ENCODE data around the gene AARS2.

Gene AARS2

GRCh38 chr6:44276667-44277640, 36.2 kb downstream of the AARS2 start:
- no peaks in the 10 kb centered on the region for H3K9me3 Mint-ChIP-seq

GRCh38 chr6:44275749-44276648, 37.1 kb downstream of the AARS2 start:
- Mint-ChIP-seq H3K4me1 (peaks cover 3% of the 10 kb centered on the region), H3K4me3 (no peak overlapping the region), H3K9me3 (no peaks in the 10 kb centered on the region), H3K27me3 (peaks cover 81% of the 10 kb centered on the region), H3K27ac (ENCODE audit: low read depth) (no peak overlapping the region), H3K36me3 (ENCODE audit: insufficient read depth) (peaks cover 5% of the 10 kb centered on the region)
- ATAC-seq (replicated peaks; ENCODE audit: extremely low read depth, poor library complexity, severe bottlenecking): peak; percentile 59
- no peak for DNase-seq (ENCODE audit: low spot score in 2 of 2)

More at GRCh38 chr6:44276667-44277640, 36.2 kb downstream of the AARS2 start:
- H3K27me3 Mint-ChIP-seq: peaks cover 75% of the 10 kb centered on the region
- DNase-seq (ENCODE audit: low spot score in 2 of 2): no peak
- no peak for ATAC-seq (replicated peaks; ENCODE audit: extremely low read depth, poor library complexity, severe bottlenecking)
- no peak overlapping the region for H3K27ac Mint-ChIP-seq (ENCODE audit: low read depth)
- no peak overlapping the region for H3K4me3 Mint-ChIP-seq
- peaks cover 5% of the 10 kb centered on the region for H3K36me3 Mint-ChIP-seq (ENCODE audit: insufficient read depth)
- no peaks in the 10 kb centered on the region for H3K4me1 Mint-ChIP-seq

DNA sequence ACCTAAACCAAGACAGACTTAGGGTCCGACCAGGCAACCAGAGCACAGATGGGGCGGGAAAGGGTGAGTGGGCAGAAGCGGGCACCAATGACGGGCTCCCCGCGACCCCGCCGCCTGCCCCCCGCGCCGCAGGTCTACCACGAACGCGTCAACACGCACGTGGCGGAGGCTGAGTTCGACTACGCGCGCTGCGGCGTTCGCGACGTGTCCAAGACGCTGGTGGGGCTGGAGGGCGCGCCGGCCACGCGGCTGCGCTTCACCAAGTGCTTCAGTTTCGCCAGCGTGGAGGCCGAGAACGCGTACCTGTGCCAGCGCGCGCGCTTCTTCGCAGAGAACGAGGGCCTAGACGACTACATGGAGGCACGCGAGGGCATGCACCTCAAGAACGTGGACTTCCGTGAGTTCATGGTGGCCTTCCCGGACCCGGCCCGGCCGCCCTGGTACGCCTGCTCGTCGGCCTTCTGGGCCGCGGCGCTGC, 37.8 kb downstream of the AARS2 start:
- DNase-seq (ENCODE audit: low spot score in 2 of 2): no peak
- peaks cover 4% of the 10 kb centered on the region for H3K4me1 Mint-ChIP-seq
- peaks cover 79% of the 10 kb centered on the region for H3K27me3 Mint-ChIP-seq
- H3K36me3 Mint-ChIP-seq (ENCODE audit: insufficient read depth): peaks cover 2% of the 10 kb centered on the region
- H3K27ac Mint-ChIP-seq (ENCODE audit: low read depth): no peak overlapping the region
- no peak for ATAC-seq (replicated peaks; ENCODE audit: extremely low read depth, poor library complexity, severe bottlenecking)
- no peaks in the 10 kb centered on the region for H3K9me3 Mint-ChIP-seq
- H3K4me3 Mint-ChIP-seq: no peak overlapping the region

- ATAC-seq (replicated peaks; ENCODE audit: extremely low read depth, poor library complexity, severe bottlenecking) (no peak), DNase-seq (ENCODE audit: low spot score in 2 of 2) (no peak)
- Mint-ChIP-seq H3K27me3 (peaks cover 83% of the 10 kb centered on the region), H3K9me3 (no peaks in the 10 kb centered on the region), H3K27ac (ENCODE audit: low read depth) (no peak overlapping the region), H3K4me1 (peaks cover 8% of the 10 kb centered on the region), H3K36me3 (ENCODE audit: insufficient read depth) (peaks cover 4% of the 10 kb centered on the region), H3K4me3 (no peak overlapping the region)
Observed at GRCh38 chr6:44273617-44274016, 39.5 kb downstream of the AARS2 start.

DNA sequence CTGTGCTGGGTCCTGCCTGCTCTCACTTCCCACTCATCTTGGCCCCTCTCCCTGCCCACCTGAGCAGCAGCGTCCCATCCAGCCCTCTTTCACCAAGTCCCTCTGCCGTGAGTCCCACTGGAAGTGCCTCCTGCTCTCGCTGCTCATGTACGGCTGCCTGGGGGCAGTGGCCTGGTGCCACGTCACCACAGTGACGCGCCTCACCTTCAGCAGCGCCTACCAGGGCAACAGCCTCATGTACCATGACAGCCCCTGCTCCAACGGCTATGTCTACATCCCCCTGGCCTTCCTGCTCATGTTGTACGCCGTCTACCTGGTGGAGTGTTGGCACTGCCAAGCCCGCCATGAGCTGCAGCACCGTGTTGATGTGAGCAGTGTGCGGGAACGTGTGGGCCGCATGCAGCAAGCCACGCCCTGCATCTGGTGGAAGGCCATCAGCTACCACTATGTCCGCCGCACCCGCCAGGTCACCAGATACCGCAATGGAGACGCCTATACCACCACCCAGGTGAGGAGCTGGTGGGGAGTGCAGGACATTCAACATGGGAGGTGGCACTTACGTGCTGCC, 40.1 kb downstream of the AARS2 start:
- Mint-ChIP-seq H3K27me3 (peaks cover 80% of the 10 kb centered on the region), H3K9me3 (no peaks in the 10 kb centered on the region), H3K36me3 (ENCODE audit: insufficient read depth) (peaks cover 5% of the 10 kb centered on the region), H3K27ac (ENCODE audit: low read depth) (no peak overlapping the region), H3K4me1 (peaks cover 8% of the 10 kb centered on the region), H3K4me3 (no peak overlapping the region)
- no peak for DNase-seq (ENCODE audit: low spot score in 2 of 2)
- ATAC-seq (replicated peaks; ENCODE audit: extremely low read depth, poor library complexity, severe bottlenecking): no peak

DNA sequence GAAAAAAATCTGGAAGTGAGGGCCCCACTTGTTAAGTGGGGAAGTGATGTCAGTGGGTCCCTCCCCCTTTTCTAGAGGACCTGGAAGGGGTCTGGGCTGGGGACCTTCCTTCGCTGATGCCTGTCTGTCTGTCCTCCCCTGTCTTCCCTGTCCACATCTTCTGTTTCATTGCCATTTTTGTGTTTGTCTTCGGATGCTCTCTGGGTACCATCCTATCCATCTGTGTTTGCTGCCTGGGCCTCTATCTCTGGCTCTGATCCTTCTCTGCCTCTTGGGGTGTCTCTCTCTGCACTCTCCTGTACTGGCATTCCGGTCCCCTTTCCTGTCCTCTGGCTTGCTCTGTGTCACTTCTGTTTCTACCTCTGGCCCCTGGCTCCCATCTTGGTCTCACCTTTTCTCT, 40.6 kb downstream of the AARS2 start:
- Mint-ChIP-seq H3K4me3 (no peak overlapping the region), H3K27ac (ENCODE audit: low read depth) (no peak overlapping the region), H3K4me1 (peaks cover 8% of the 10 kb centered on the region), H3K27me3 (peaks cover 74% of the 10 kb centered on the region), H3K36me3 (ENCODE audit: insufficient read depth) (peaks cover 5% of the 10 kb centered on the region), H3K9me3 (no peaks in the 10 kb centered on the region)
- no peak for ATAC-seq (replicated peaks; ENCODE audit: extremely low read depth, poor library complexity, severe bottlenecking)
- DNase-seq (ENCODE audit: low spot score in 2 of 2): no peak

DNA sequence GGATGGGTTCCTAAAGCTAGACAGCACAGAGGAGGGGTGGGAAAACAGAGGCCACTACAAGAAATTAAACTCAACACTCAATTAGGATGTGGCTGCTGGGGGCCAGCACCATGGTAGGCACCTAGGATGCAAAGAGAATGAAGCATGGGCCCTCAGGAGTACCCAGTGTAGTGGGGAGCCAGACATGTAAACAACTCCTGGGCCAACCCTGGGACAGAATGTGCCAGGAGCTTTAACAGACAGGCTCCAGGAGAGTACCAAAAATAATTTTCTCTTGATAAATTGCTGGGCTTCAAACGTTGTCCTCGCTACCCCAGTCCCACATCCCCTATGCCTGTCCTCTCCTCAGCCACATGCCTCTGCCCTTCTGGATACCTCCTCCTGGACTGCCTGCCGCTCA, 41.2 kb downstream of the AARS2 start:
- no peak for ATAC-seq (replicated peaks; ENCODE audit: extremely low read depth, poor library complexity, severe bottlenecking)
- no peaks in the 10 kb centered on the region for H3K9me3 Mint-ChIP-seq
- H3K27ac Mint-ChIP-seq (ENCODE audit: low read depth): no peak overlapping the region
- H3K36me3 Mint-ChIP-seq (ENCODE audit: insufficient read depth): peaks cover 5% of the 10 kb centered on the region
- peak overlapping the region; percentile 65 for H3K4me3 Mint-ChIP-seq
- H3K27me3 Mint-ChIP-seq: peaks cover 68% of the 10 kb centered on the region
- H3K4me1 Mint-ChIP-seq: peaks cover 8% of the 10 kb centered on the region
- DNase-seq (ENCODE audit: low spot score in 2 of 2): no peak

- peak overlapping the region; percentile 65 for H3K4me3 Mint-ChIP-seq
- peaks cover 8% of the 10 kb centered on the region for H3K4me1 Mint-ChIP-seq
- DNase-seq (ENCODE audit: low spot score in 2 of 2): no peak
Observed at GRCh38 chr6:44271406-44271723, 41.8 kb downstream of the AARS2 start.

GRCh38 chr6:44270526-44271405, 42.4 kb downstream of the AARS2 start:
- peaks cover 8% of the 10 kb centered on the region for H3K4me1 Mint-ChIP-seq
- H3K9me3 Mint-ChIP-seq: no peaks in the 10 kb centered on the region
- DNase-seq (ENCODE audit: low spot score in 2 of 2): no peak
- no peak for ATAC-seq (replicated peaks; ENCODE audit: extremely low read depth, poor library complexity, severe bottlenecking)
- H3K27me3 Mint-ChIP-seq: peaks cover 64% of the 10 kb centered on the region
- no peak overlapping the region for H3K27ac Mint-ChIP-seq (ENCODE audit: low read depth)
- peaks cover 3% of the 10 kb centered on the region for H3K36me3 Mint-ChIP-seq (ENCODE audit: insufficient read depth)
- peak overlapping the region; percentile 74 for H3K4me3 Mint-ChIP-seq

More at GRCh38 chr6:44271406-44271723, 41.8 kb downstream of the AARS2 start:
- Mint-ChIP-seq H3K27me3 (peaks cover 64% of the 10 kb centered on the region), H3K27ac (ENCODE audit: low read depth) (no peak overlapping the region), H3K36me3 (ENCODE audit: insufficient read depth) (peaks cover 3% of the 10 kb centered on the region), H3K9me3 (no peaks in the 10 kb centered on the region)
- ATAC-seq (replicated peaks; ENCODE audit: extremely low read depth, poor library complexity, severe bottlenecking): no peak

- Mint-ChIP-seq H3K4me1 (peaks cover 8% of the 10 kb centered on the region), H3K4me3 (peak within 1 kb of the TSS; percentile 74), H3K27ac (ENCODE audit: low read depth) (no peak within 1 kb of the TSS), H3K27me3 (peaks cover 64% of the 10 kb centered on the region), H3K9me3 (no peaks in the 10 kb centered on the region), H3K36me3 (ENCODE audit: insufficient read depth) (peaks cover 3% of the 10 kb centered on the region)
- ATAC-seq (replicated peaks; ENCODE audit: extremely low read depth, poor library complexity, severe bottlenecking) (no peak), DNase-seq (ENCODE audit: low spot score in 2 of 2) (no peak)
Observed at GRCh38 chr6:44269921-44270525, 43.1 kb downstream of the AARS2 start, which contains the start of gene TMEM151B. TSS of gene TMEM151B (plus strand) at chr6:44270450. CDS start at chr6:44270743, 293 bp downstream.

DNA sequence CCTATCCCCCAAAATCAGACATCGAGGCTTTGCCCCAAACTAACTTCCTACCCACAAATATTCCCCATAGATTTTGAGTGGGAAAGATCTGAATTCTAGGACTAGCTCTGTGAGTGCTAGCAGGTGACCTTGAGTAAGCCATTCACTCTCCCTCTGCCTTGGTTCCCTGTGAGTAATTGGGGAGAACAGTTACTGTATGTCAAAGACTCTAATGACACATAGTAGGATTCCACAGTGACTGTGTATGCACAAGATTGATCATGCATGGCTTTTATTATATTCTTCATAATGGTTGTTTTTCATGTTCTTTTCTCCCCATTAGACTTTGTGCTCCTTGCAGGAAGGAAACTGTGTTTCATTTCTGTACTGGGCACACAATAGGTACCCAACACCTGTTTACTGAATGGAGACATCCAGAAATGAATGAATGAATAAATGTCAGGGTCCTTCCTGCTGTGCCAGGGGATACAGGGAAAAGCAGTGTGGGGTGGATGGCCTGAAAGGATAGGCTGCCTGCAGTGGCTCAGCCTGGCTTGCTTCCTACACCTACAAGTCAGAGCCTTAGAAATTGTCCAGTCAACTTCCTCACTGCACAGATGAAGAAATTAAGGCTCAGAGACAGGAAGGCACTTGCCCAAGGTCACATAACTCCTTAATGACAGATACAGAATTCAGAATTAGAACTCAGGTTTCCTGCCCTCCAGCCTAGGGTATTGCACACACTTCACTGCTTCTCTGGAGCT, 43.8 kb downstream of the AARS2 start:
- Mint-ChIP-seq H3K27me3 (peaks cover 57% of the 10 kb centered on the region), H3K4me3 (peak overlapping the region; percentile 74), H3K4me1 (peaks cover 15% of the 10 kb centered on the region), H3K36me3 (ENCODE audit: insufficient read depth) (peaks cover 7% of the 10 kb centered on the region), H3K27ac (ENCODE audit: low read depth) (no peak overlapping the region), H3K9me3 (no peaks in the 10 kb centered on the region)
- DNase-seq (ENCODE audit: low spot score in 2 of 2) (no peak), ATAC-seq (replicated peaks; ENCODE audit: extremely low read depth, poor library complexity, severe bottlenecking) (no peak)

Data from central memory CD8-positive, alpha-beta T cell (primary cell).